Measurements from ENCODE around the gene BEND7.
"Not testable (repeated sequence)": the region's sequence is repeated elsewhere in the genome, so short reads cannot be mapped to it uniquely, and the experiment has no call there.

The BEND7 gene

DNA sequence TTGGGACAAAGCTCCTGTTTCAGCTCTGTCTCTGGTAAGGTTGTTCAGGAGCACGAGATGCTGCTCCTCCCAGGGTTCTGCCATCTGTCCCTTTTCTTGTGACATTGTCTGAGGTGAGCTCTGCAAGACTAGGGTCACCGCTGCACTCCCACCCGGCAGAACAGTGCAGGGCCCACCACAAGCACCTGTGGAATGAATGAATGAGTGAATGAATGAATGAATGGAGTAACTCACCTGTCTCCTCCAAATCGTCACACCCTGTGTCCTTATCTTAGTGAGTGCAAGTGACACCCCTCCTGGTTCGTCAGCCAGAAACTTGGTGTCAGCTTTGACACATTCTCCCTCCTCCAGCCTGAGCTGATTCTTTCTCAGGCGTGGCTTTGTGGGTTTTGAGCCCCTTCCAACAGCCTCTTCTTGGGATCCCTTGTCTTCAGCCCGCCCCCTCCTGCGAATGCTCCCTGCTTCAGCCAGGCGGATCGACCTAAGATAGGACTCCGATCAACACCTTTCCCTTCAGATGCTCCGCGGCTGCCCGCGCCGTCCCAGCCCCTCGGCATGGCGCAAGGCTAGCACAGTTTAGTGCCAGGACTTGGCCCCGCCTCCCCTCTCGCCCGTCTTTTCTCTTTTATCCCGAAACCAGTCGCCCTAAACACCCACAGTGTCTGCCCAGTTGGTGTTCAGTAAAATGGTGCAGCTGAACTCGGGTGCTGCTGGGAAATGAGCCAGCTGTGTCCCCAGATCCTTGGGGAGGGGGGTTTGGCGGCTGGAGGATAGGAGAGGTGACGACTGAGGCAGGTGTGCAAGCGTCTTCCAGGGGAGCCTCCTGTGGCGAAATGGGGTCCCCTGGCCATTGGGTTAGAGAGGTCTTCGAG lies 89.3 kb downstream of the BEND7 start:
- FAIRE-seq, result no peak
- no peak for DNase-seq (ENCODE audit: insufficient read length)

GRCh38 chr10:13437026-13437555 lies 91.7 kb downstream of the BEND7 start:
- no peak for TF ChIP-seq TAF1 (IDR thresholded peaks at IDR 0.05; ENCODE audit: borderline replicate concordance, low read depth, low read length)
- TF ChIP-seq POLR2AphosphoS5 (IDR thresholded peaks at IDR 0.05; ENCODE audit: low read depth, low read length), result no peak
- TF ChIP-seq POLR2A (IDR thresholded peaks at IDR 0.05; ENCODE audit: low read depth, low read length), result no peak
- FAIRE-seq (no peak), DNase-seq (ENCODE audit: insufficient read length) (no peak)

More for the DNA sequence above, 89.3 kb downstream of the BEND7 start:
- TF ChIP-seq POLR2AphosphoS5 (IDR thresholded peaks at IDR 0.05; ENCODE audit: low read depth, low read length) (no peak), TAF1 (IDR thresholded peaks at IDR 0.05; ENCODE audit: borderline replicate concordance, low read depth, low read length) (no peak), POLR2A (IDR thresholded peaks at IDR 0.05; ENCODE audit: low read depth, low read length) (no peak)

DNA sequence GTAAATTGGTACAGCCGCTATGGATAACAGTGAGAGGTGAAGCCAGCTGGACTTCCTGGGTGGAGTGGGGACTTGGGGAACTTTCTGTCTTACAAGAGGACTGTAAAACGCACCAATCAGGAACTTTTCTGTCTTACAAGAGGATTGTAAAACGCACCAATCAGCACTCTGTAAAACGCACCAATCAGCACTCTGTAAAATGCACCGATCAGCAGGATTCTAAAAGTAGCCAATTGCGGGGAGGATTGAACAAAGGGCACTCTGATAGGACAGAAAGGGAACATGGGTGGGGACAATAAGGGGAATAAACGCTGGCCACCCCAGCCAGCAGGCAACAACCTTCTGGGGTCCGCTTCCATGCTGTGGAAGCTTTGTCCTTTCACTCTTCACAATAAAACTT lies 100.9 kb downstream of the BEND7 start:
- FAIRE-seq; DNase-seq (ENCODE audit: insufficient read length): not testable (repeated sequence)

DNA sequence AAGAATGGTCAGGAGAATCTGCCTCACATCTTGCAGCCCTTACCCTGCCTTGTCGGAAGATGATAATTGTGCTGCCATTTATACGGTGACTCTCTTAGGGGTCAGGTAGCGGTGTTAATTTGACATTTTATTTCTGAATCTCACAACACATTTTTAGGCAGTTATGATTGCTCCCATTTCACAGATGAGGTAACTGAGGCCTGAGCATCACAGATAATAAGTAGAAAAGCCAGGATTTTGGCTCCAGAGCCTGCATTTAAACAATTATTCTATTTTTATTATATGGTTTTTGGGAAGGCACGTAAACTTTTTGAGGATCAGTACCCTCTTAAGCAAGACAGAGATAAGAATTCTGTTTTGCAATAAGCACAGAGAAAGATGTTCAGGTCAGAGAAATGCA lies 103.4 kb downstream of the BEND7 start:
- DNase-seq (ENCODE audit: insufficient read length) (no peak), FAIRE-seq (no peak)
- TF ChIP-seq POLR2A (IDR thresholded peaks at IDR 0.05; ENCODE audit: low read depth, low read length) (no peak), POLR2AphosphoS5 (IDR thresholded peaks at IDR 0.05; ENCODE audit: low read depth, low read length) (no peak), TAF1 (IDR thresholded peaks at IDR 0.05; ENCODE audit: borderline replicate concordance, low read depth, low read length) (no peak)

DNA sequence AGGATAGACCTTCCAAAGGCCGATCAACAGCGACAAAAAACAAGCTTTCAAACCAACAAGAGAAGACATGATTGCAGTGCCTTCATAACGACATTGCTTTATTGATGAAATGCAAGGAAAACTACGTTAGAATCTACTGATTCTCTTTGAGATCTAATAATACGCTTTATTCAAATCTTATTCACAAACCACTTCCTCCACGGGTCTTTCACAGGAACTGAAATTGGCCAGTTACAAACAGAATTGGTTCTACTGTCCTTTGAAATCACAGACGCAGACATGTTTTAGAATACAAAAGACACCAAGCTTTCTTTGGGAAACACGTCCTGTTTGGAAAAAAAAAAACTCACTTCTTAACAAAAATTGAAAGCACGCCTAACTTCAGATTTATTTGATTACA lies 106.0 kb downstream of the BEND7 start:
- DNase-seq (ENCODE audit: insufficient read length) (no peak), FAIRE-seq (no peak)
- TF ChIP-seq POLR2A (IDR thresholded peaks at IDR 0.05; ENCODE audit: low read depth, low read length) (no peak), TAF1 (IDR thresholded peaks at IDR 0.05; ENCODE audit: borderline replicate concordance, low read depth, low read length) (no peak), POLR2AphosphoS5 (IDR thresholded peaks at IDR 0.05; ENCODE audit: low read depth, low read length) (no peak)

- no peak for FAIRE-seq
These were observed 107.4 kb downstream of the BEND7 start for GRCh38 chr10:13421382-13421917.

DNA sequence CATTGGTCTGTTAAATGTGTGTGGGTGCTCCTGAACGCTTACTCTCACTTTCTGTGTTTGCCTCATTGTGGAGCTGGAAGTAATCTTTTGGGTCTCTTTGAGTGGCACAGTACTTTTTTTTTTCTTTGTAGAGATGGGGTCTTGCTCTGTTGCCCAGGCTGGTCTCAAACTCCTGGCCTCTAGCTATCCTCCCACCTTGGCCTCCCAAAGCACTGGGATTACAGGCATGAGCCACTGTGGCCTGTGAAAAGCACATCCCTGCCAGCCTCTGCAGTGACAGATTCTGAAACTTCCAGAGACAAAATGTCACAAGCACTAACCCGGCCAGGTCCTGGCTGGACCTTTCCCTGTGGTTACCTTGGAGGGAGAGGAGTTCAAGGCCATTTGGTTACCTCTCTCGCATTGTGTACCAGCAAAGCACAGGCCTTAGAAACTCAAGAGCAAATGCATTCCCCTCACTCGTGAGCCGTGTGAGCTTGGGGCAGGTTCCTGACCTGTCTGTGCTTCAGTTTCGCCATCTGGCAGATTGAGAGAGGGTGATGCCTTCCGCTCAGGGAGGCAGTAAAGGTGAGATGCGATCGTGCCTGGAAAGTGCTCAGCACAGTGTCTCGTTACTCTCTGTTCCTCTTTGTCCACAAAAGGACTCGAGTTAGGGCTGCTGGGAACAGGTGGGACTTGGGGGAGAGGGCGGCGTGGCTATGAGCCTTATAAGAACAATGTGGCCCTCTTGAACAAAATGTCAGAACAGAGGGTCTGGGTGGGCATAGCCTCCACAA lies 108.1 kb downstream of the BEND7 start:
- no peak for TF ChIP-seq POLR2AphosphoS5 (IDR thresholded peaks at IDR 0.05; ENCODE audit: low read depth, low read length)
- TF ChIP-seq TAF1 (IDR thresholded peaks at IDR 0.05; ENCODE audit: borderline replicate concordance, low read depth, low read length), result no peak
- no peak for TF ChIP-seq POLR2A (IDR thresholded peaks at IDR 0.05; ENCODE audit: low read depth, low read length)
- FAIRE-seq, result no peak

More at GRCh38 chr10:13421382-13421917, 107.4 kb downstream of the BEND7 start:
- DNase-seq (ENCODE audit: insufficient read length), result no peak
- TF ChIP-seq TAF1 (IDR thresholded peaks at IDR 0.05; ENCODE audit: borderline replicate concordance, low read depth, low read length) (no peak), POLR2A (IDR thresholded peaks at IDR 0.05; ENCODE audit: low read depth, low read length) (no peak), POLR2AphosphoS5 (IDR thresholded peaks at IDR 0.05; ENCODE audit: low read depth, low read length) (no peak)

GRCh38 chr10:13417459-13418126 lies 111.2 kb downstream of the BEND7 start:
- FAIRE-seq, result no peak

More for the DNA sequence above, 108.1 kb downstream of the BEND7 start:
- DNase-seq (ENCODE audit: insufficient read length), result no peak

GRCh38 chr10:13416760-13417159 lies 112.1 kb downstream of the BEND7 start:
- TF ChIP-seq POLR2A (IDR thresholded peaks at IDR 0.05; ENCODE audit: low read depth, low read length) (no peak), TAF1 (IDR thresholded peaks at IDR 0.05; ENCODE audit: borderline replicate concordance, low read depth, low read length) (no peak), POLR2AphosphoS5 (IDR thresholded peaks at IDR 0.05; ENCODE audit: low read depth, low read length) (no peak)
- FAIRE-seq (no peak), DNase-seq (ENCODE audit: insufficient read length) (no peak)

More at GRCh38 chr10:13417459-13418126, 111.2 kb downstream of the BEND7 start:
- no peak for DNase-seq (ENCODE audit: insufficient read length)
- TF ChIP-seq POLR2A (IDR thresholded peaks at IDR 0.05; ENCODE audit: low read depth, low read length), result no peak
- TF ChIP-seq TAF1 (IDR thresholded peaks at IDR 0.05; ENCODE audit: borderline replicate concordance, low read depth, low read length), result no peak
- no peak for TF ChIP-seq POLR2AphosphoS5 (IDR thresholded peaks at IDR 0.05; ENCODE audit: low read depth, low read length)

DNA sequence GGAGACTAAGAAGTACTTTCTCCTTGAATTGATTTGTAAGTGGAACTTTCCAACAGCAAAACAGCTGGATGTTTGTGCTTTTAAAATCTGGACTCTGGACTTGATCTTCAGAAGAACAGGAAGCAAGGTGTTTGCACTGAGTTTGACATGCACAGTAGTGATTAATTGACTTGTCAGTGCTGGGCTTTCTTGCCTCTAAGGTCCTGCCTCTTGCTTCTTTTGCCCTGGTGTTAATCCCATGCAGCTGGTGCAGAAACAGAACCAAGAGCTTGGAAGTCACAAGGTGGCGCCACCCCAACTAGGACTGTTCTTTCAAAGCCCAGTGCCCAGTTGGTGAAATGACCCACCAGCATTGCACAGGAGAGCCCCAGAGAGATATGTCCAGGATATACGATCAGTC lies 114.0 kb downstream of the BEND7 start:
- no peak for TF ChIP-seq POLR2AphosphoS5 (IDR thresholded peaks at IDR 0.05; ENCODE audit: low read depth, low read length)
- TF ChIP-seq TAF1 (IDR thresholded peaks at IDR 0.05; ENCODE audit: borderline replicate concordance, low read depth, low read length), result no peak
- TF ChIP-seq POLR2A (IDR thresholded peaks at IDR 0.05; ENCODE audit: low read depth, low read length), result no peak
- DNase-seq (ENCODE audit: insufficient read length) (no peak), FAIRE-seq (no peak)

GRCh38 chr10:13414137-13414536 lies 114.7 kb downstream of the BEND7 start:
- FAIRE-seq, result no peak
- no peak for TF ChIP-seq TAF1 (IDR thresholded peaks at IDR 0.05; ENCODE audit: borderline replicate concordance, low read depth, low read length)
- no peak for TF ChIP-seq POLR2AphosphoS5 (IDR thresholded peaks at IDR 0.05; ENCODE audit: low read depth, low read length)
- TF ChIP-seq POLR2A (IDR thresholded peaks at IDR 0.05; ENCODE audit: low read depth, low read length), result no peak
- DNase-seq (ENCODE audit: insufficient read length), result no peak
